ENCODE results near the gene WFS1. TPM values are rescaled to one million over a fixed set of nuclear protein-coding genes. Genes with fewer than 3 reads are reported as not detected.

The WFS1 gene
- polyA plus RNA-seq, 1 experiment, result 46.8 TPM

DNA sequence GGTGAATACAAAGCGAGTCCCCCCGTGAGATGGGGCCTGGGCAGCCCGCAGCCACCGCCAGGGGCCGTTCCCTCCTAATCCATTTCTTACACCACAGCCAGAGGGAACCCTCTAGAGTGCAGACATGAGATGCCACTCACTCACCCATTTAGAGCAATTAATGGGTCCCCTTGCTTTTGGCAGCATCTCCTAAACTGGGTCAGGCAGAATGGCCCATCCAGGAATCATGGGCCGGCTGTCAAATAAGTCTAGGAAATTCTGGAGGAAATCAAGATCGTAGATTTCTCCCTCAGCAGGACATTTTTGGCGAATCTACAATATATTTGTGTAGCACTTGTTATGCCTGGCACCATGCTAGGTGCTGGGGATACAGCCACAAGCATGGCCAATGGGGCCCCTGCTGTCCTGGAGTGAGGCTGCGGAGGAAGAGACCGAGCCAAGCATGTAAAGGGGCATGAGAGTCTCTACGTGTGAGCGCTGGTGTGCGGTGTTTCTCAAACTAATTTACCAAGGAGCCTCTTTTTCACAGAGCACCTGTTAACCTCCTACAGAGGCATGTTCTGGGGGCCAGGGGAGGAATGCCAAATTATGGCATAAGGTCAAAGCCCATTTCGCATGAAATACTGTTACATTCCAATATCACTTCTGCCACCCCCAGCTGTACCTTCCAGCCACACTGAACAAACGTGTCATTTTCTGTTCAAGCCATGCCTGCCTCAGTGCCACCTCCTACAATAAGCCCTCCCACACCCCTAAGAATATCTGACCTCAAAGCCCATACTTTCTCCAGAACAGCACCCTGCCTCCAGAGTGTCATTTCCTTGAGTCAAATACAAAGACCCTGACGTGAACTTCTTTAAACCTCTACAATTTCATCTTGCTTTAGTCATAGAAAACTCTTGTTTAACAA, 41.2 kb upstream of the WFS1 start:
- peaks cover 2% of the 10 kb centered on the region for H3K27me3 ChIP-seq (ENCODE audit: control insufficient read depth, insufficient read depth, low read length)
- TF ChIP-seq, protein P1, sequence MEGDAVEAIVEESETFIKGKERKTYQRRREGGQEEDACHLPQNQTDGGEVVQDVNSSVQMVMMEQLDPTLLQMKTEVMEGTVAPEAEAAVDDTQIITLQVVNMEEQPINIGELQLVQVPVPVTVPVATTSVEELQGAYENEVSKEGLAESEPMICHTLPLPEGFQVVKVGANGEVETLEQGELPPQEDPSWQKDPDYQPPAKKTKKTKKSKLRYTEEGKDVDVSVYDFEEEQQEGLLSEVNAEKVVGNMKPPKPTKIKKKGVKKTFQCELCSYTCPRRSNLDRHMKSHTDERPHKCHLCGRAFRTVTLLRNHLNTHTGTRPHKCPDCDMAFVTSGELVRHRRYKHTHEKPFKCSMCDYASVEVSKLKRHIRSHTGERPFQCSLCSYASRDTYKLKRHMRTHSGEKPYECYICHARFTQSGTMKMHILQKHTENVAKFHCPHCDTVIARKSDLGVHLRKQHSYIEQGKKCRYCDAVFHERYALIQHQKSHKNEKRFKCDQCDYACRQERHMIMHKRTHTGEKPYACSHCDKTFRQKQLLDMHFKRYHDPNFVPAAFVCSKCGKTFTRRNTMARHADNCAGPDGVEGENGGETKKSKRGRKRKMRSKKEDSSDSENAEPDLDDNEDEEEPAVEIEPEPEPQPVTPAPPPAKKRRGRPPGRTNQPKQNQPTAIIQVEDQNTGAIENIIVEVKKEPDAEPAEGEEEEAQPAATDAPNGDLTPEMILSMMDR (IDR thresholded peaks at IDR 0.05; ENCODE audit: low read depth, low read length), result no peak
- ChIA-PET POLR2A (no interaction called here), CTCF (no interaction called here)
- no peak overlapping the region for H3K4me3 ChIP-seq (ENCODE audit: low read depth, low read length)
- DNase-seq (ENCODE audit: low read depth, low spot score), result no peak
- no peaks in the 10 kb centered on the region for H3K9me3 ChIP-seq (ENCODE audit: control insufficient read depth, insufficient read depth, low read length)
- no peak overlapping the region for H3K27ac ChIP-seq (ENCODE audit: low read depth, low read length)

DNA sequence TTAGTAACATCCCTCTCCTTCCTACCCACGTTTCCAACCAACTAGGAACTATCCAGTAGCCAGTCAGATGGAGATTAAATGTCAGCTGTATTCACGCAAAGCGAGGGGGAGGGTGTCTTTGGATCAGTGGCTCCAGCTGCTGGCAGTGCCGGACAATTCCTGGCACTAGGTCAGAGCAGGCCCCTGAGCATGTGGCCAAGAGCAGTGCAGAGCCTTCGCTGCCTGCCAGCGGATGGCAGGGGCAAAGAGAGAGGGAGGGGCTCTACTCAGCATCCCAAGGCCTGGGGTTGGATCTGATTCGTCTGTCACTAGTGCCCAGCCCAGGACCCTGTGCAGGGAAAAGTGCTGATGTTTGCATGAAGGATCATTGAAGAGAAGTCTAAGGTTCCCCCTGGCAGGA, 40.6 kb upstream of the WFS1 start:
- DNase-seq (ENCODE audit: low read depth, low spot score), result no peak
- Histone ChIP-seq H3K27me3 (ENCODE audit: control insufficient read depth, insufficient read depth, low read length) (peaks cover 2% of the 10 kb centered on the region), H3K9me3 (ENCODE audit: control insufficient read depth, insufficient read depth, low read length) (no peaks in the 10 kb centered on the region), H3K4me3 (ENCODE audit: low read depth, low read length) (no peak overlapping the region), H3K27ac (ENCODE audit: low read depth, low read length) (no peak overlapping the region)
- POLR2A ChIA-PET, result no interaction called here
- TF ChIP-seq, protein P1 (IDR thresholded peaks at IDR 0.05; ENCODE audit: low read depth, low read length), result no peak
- CTCF ChIA-PET, result no interaction called here

DNA sequence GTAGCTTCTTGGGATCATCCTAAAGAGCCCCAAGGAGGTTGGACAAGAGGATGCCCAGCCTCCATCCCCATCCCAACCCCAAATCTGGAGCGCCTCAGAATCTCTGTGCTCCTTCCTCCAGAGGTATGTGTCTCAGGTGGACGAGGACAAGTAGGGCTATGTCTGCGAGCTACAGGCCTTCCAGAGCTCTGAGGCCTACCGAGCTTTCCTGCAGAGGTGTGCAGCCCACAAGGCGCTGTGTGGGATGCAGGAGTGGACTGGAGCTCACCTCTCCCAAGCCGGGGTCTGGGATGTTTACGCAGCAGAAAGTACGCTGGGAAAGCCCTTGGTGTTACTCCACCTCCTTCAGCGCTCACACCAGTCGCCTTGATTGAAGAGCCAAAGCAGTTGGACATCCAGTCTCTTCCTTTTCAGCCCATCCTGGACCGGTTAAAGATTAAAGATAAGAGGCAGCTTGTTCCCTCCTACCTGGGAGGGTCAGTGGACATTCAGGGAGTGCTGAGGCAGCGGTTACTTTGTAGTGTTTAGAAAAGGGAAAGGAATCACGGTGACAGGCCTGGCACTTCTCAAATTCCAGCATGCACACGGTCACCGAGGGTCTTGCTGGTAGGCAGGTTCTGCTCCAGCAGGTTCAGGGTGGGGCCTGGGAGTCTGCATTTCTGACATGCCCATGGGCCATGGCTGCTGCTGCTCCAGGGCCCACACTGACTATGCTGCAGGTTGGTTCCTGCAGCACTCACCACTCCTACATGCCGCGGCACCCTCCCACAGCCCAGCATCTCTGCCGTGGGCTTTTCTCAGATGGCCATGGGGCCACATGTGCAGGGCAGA, 39.8 kb upstream of the WFS1 start:
- ChIA-PET CTCF (no interaction called here), POLR2A (no interaction called here)
- TF ChIP-seq, protein P1 (IDR thresholded peaks at IDR 0.05; ENCODE audit: low read depth, low read length), result no peak
- Histone ChIP-seq H3K9me3 (ENCODE audit: control insufficient read depth, insufficient read depth, low read length) (no peaks in the 10 kb centered on the region), H3K27ac (ENCODE audit: low read depth, low read length) (no peak overlapping the region), H3K4me3 (ENCODE audit: low read depth, low read length) (no peak overlapping the region), H3K27me3 (ENCODE audit: control insufficient read depth, insufficient read depth, low read length) (no peaks in the 10 kb centered on the region)
- no peak for DNase-seq (ENCODE audit: low read depth, low spot score)

DNA sequence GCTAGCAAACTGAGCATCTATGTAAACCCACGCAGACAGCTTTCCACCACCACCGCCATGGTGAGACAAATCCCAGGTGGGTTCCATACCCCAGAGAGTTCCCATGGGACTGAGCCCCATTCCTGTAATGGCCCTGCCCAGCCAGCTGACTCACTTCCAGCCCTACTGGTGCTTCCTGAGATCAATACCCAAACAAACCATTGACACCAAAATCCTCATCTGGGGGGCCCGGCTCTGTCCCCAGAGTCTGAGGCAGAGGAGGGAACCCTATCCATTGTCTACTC, 39.2 kb upstream of the WFS1 start:
- CTCF ChIA-PET, result no interaction called here

More for the DNA sequence above, 39.2 kb upstream of the WFS1 start:
- TF ChIP-seq, protein P1 (IDR thresholded peaks at IDR 0.05; ENCODE audit: low read depth, low read length), result no peak
- POLR2A ChIA-PET, result no interaction called here
- DNase-seq (ENCODE audit: low read depth, low spot score), result no peak
- H3K4me3 ChIP-seq (ENCODE audit: low read depth, low read length), result no peak overlapping the region
- peaks cover 2% of the 10 kb centered on the region for H3K27me3 ChIP-seq (ENCODE audit: control insufficient read depth, insufficient read depth, low read length)
- no peak overlapping the region for H3K27ac ChIP-seq (ENCODE audit: low read depth, low read length)
- no peaks in the 10 kb centered on the region for H3K9me3 ChIP-seq (ENCODE audit: control insufficient read depth, insufficient read depth, low read length)

Measured in AG04450 (cell line).